ENCODE results near the gene ZNF322. TPM values are rescaled to one million over a fixed set of nuclear protein-coding genes. Genes with fewer than 3 reads are reported as not detected.
A peak's percentile ranks its signal among the peaks of the same experiment; 100 is the strongest.
"Not testable (repeated sequence)": the region's sequence is repeated elsewhere in the genome, so short reads cannot be mapped to it uniquely, and the experiment has no call there.

ZNF322 gene
- 37.8 TPM for polyA plus RNA-seq (2013, experiment 1 of 4)
- 36.6 TPM for polyA plus RNA-seq (2013, experiment 2 of 4)
- polyA plus RNA-seq (2013, experiment 3 of 4): 29.2 TPM
- 36.3 TPM for polyA plus RNA-seq (2013, experiment 4 of 4)

- WGBS, 2 experiments: 0 to 2% methylated on average over 50 to 51 of the region's 56 CpGs
- Histone ChIP-seq H3K4me1 (ENCODE audit: control insufficient read depth, insufficient read depth, low read length) (peaks cover 8% of the 10 kb centered on the region), H3K27ac (ENCODE audit: insufficient read depth, low read depth, low read length, poor library complexity, severe bottlenecking) (peak within 1 kb of the TSS; percentile 60), H3K36me3 (ENCODE audit: control insufficient read depth, insufficient read depth, low read length) (peaks cover 8% of the 10 kb centered on the region), H3K4me3 (ENCODE audit: insufficient read depth, low read depth, low read length) (peak within 1 kb of the TSS; percentile 83), H3K9me3 (ENCODE audit: control insufficient read depth, low read length) (no peaks in the 10 kb centered on the region), H3K27me3 (ENCODE audit: control insufficient read depth, insufficient read depth, low read length, poor library complexity, severe bottlenecking) (peaks cover 34% of the 10 kb centered on the region)
Observed at GRCh38 chr6:26659042-26659999, at the start of gene ZNF322. ZNF322 (minus strand) TSS chr6:26659746; CDS start chr6:26638553, 21,193 bp downstream.

- H3K36me3 ChIP-seq (ENCODE audit: control insufficient read depth, insufficient read depth, low read length); H3K4me1 ChIP-seq (ENCODE audit: control insufficient read depth, insufficient read depth, low read length); H3K4me3 ChIP-seq (ENCODE audit: insufficient read depth, low read depth, low read length); H3K27me3 ChIP-seq (ENCODE audit: control insufficient read depth, insufficient read depth, low read length, poor library complexity, severe bottlenecking); H3K9me3 ChIP-seq (ENCODE audit: control insufficient read depth, low read length); H3K27ac ChIP-seq (ENCODE audit: insufficient read depth, low read depth, low read length, poor library complexity, severe bottlenecking): not testable (repeated sequence)
- no CpG with 5 or more reads among the region's 4 CpGs for WGBS, 2 experiments
Observed at GRCh38 chr6:26705780-26706179, 46.2 kb upstream of the ZNF322 start.

GRCh38 chr6:26705352-26705751 lies 45.8 kb upstream of the ZNF322 start:
- not testable (repeated sequence) for H3K27me3 ChIP-seq (ENCODE audit: control insufficient read depth, insufficient read depth, low read length, poor library complexity, severe bottlenecking); H3K36me3 ChIP-seq (ENCODE audit: control insufficient read depth, insufficient read depth, low read length); H3K4me1 ChIP-seq (ENCODE audit: control insufficient read depth, insufficient read depth, low read length); H3K9me3 ChIP-seq (ENCODE audit: control insufficient read depth, low read length); H3K4me3 ChIP-seq (ENCODE audit: insufficient read depth, low read depth, low read length); H3K27ac ChIP-seq (ENCODE audit: insufficient read depth, low read depth, low read length, poor library complexity, severe bottlenecking)
- WGBS, 2 experiments: no CpG with 5 or more reads among the region's 5 CpGs

- not testable (repeated sequence) for H3K27me3 ChIP-seq (ENCODE audit: control insufficient read depth, insufficient read depth, low read length, poor library complexity, severe bottlenecking); H3K36me3 ChIP-seq (ENCODE audit: control insufficient read depth, insufficient read depth, low read length); H3K4me1 ChIP-seq (ENCODE audit: control insufficient read depth, insufficient read depth, low read length); H3K27ac ChIP-seq (ENCODE audit: insufficient read depth, low read depth, low read length, poor library complexity, severe bottlenecking); H3K4me3 ChIP-seq (ENCODE audit: insufficient read depth, low read depth, low read length); H3K9me3 ChIP-seq (ENCODE audit: control insufficient read depth, low read length)
- no CpG with 5 or more reads among the region's 17 CpGs for WGBS, 2 experiments
Observed at GRCh38 chr6:26701023-26701747, 41.6 kb upstream of the ZNF322 start.

- not testable (repeated sequence) for H3K9me3 ChIP-seq (ENCODE audit: control insufficient read depth, low read length); H3K27me3 ChIP-seq (ENCODE audit: control insufficient read depth, insufficient read depth, low read length, poor library complexity, severe bottlenecking); H3K4me1 ChIP-seq (ENCODE audit: control insufficient read depth, insufficient read depth, low read length); H3K36me3 ChIP-seq (ENCODE audit: control insufficient read depth, insufficient read depth, low read length); H3K4me3 ChIP-seq (ENCODE audit: insufficient read depth, low read depth, low read length); H3K27ac ChIP-seq (ENCODE audit: insufficient read depth, low read depth, low read length, poor library complexity, severe bottlenecking)
- no CpG with 5 or more reads among the region's 16 CpGs for WGBS, 2 experiments
Observed at GRCh38 chr6:26697496-26697895, 38.0 kb upstream of the ZNF322 start.

GRCh38 chr6:26689324-26689947 lies 29.9 kb upstream of the ZNF322 start:
- H3K9me3 ChIP-seq (ENCODE audit: control insufficient read depth, low read length); H3K4me3 ChIP-seq (ENCODE audit: insufficient read depth, low read depth, low read length); H3K36me3 ChIP-seq (ENCODE audit: control insufficient read depth, insufficient read depth, low read length); H3K4me1 ChIP-seq (ENCODE audit: control insufficient read depth, insufficient read depth, low read length); H3K27me3 ChIP-seq (ENCODE audit: control insufficient read depth, insufficient read depth, low read length, poor library complexity, severe bottlenecking); H3K27ac ChIP-seq (ENCODE audit: insufficient read depth, low read depth, low read length, poor library complexity, severe bottlenecking): not testable (repeated sequence)
- no CpG with 5 or more reads among the region's 43 CpGs for WGBS, 2 experiments

- H3K4me3 ChIP-seq (ENCODE audit: insufficient read depth, low read depth, low read length); H3K27me3 ChIP-seq (ENCODE audit: control insufficient read depth, insufficient read depth, low read length, poor library complexity, severe bottlenecking); H3K36me3 ChIP-seq (ENCODE audit: control insufficient read depth, insufficient read depth, low read length); H3K4me1 ChIP-seq (ENCODE audit: control insufficient read depth, insufficient read depth, low read length); H3K27ac ChIP-seq (ENCODE audit: insufficient read depth, low read depth, low read length, poor library complexity, severe bottlenecking); H3K9me3 ChIP-seq (ENCODE audit: control insufficient read depth, low read length): not testable (repeated sequence)
- no CpG with 5 or more reads among the region's 5 CpGs for WGBS, 2 experiments
Observed at GRCh38 chr6:26682435-26683042, 23.0 kb upstream of the ZNF322 start.

GRCh38 chr6:26673287-26673686 lies 13.7 kb upstream of the ZNF322 start:
- H3K36me3 ChIP-seq (ENCODE audit: control insufficient read depth, insufficient read depth, low read length); H3K4me3 ChIP-seq (ENCODE audit: insufficient read depth, low read depth, low read length); H3K27me3 ChIP-seq (ENCODE audit: control insufficient read depth, insufficient read depth, low read length, poor library complexity, severe bottlenecking); H3K27ac ChIP-seq (ENCODE audit: insufficient read depth, low read depth, low read length, poor library complexity, severe bottlenecking); H3K4me1 ChIP-seq (ENCODE audit: control insufficient read depth, insufficient read depth, low read length); H3K9me3 ChIP-seq (ENCODE audit: control insufficient read depth, low read length): not testable (repeated sequence)
- no CpG with 5 or more reads among the region's 5 CpGs for WGBS, 2 experiments

GRCh38 chr6:26670558-26670957 lies 11.0 kb upstream of the ZNF322 start:
- H3K9me3 ChIP-seq (ENCODE audit: control insufficient read depth, low read length); H3K4me1 ChIP-seq (ENCODE audit: control insufficient read depth, insufficient read depth, low read length); H3K27ac ChIP-seq (ENCODE audit: insufficient read depth, low read depth, low read length, poor library complexity, severe bottlenecking); H3K4me3 ChIP-seq (ENCODE audit: insufficient read depth, low read depth, low read length); H3K36me3 ChIP-seq (ENCODE audit: control insufficient read depth, insufficient read depth, low read length); H3K27me3 ChIP-seq (ENCODE audit: control insufficient read depth, insufficient read depth, low read length, poor library complexity, severe bottlenecking): not testable (repeated sequence)
- WGBS, 2 experiments: 85 to 89% methylated on average over 6 to 7 of the region's 7 CpGs

- H3K27me3 ChIP-seq (ENCODE audit: control insufficient read depth, insufficient read depth, low read length, poor library complexity, severe bottlenecking); H3K27ac ChIP-seq (ENCODE audit: insufficient read depth, low read depth, low read length, poor library complexity, severe bottlenecking); H3K9me3 ChIP-seq (ENCODE audit: control insufficient read depth, low read length); H3K36me3 ChIP-seq (ENCODE audit: control insufficient read depth, insufficient read depth, low read length); H3K4me3 ChIP-seq (ENCODE audit: insufficient read depth, low read depth, low read length); H3K4me1 ChIP-seq (ENCODE audit: control insufficient read depth, insufficient read depth, low read length): not testable (repeated sequence)
- 82 to 83% methylated on average over 5 to 6 of the region's 6 CpGs for WGBS, 2 experiments
Observed at GRCh38 chr6:26670003-26670402, 10.5 kb upstream of the ZNF322 start.
